ENCODE measurements around the gene NHERF1.
A peak's percentile ranks its signal among the peaks of the same experiment; 100 is the strongest.

- no peak for TF ChIP-seq EZH2 (IDR thresholded peaks at IDR 0.05; ENCODE audit: low read length, unreplicated experiment)
- peak; percentile 52 for TF ChIP-seq CTCF (conservative IDR thresholded peaks at IDR 0.05; ENCODE audit: low read depth, low read length)
Measured at GRCh38 chr17:74814453-74814852, 66.0 kb downstream of the NHERF1 start.
